Measurements from ENCODE around the gene MERTK. TPM values are rescaled to one million over a fixed set of nuclear protein-coding genes. Genes with fewer than 3 reads are reported as not detected.
A peak's percentile ranks its signal among the peaks of the same experiment; 100 is the strongest.

The MERTK gene
- total and polyA plus RNA-seq, 2 of the 13 experiments (the other 11 are each of a cell fraction or from before 2014, with no cell fraction given): 37.3 to 44.7 TPM

DNA sequence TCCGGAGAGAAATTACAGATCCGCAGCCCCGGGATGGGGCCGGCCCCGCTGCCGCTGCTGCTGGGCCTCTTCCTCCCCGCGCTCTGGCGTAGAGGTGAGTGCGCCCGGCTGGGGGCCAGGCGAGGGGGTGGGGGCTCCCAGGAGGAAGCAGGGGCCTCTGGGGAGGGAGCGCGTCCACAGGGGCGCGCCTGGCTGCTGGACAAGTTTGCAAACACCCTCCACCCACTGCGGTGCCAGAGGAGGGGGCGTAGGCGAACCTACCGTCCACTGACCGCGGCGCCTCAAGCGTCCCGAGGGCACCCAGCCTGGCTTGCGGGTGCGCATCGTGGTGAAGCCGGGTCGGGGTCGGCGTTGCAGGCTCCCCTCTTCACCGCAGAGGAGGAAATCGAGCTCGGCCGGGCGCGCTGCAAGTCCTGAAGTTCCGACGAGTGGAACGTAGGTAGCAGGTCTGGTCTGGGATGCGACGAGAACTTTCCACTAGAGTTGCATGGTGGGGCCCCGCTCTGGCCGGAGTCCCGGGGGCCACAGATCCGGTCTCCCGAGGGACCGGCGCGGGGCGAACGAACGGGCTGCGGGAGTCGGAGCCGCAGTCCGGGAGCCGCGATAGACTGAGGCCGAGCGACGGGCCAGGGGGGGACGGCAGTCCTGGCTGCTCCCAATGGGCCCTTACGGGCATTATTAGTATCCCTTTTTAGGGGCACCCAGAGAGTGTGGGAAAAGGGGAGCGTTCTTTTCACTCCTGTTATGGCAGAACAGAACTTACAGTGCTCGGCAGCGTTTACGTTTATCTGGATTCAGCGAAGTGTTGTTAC is 502 bp downstream of the MERTK start (continued):
- TF ChIP-seq ZNF749 (CRISPR knock-in tag; IDR thresholded peaks at IDR 0.05; ENCODE audit: borderline replicate concordance): peak; percentile 77; the same call in 1 of the 2 replicates
- TF ChIP-seq, protein P1, sequence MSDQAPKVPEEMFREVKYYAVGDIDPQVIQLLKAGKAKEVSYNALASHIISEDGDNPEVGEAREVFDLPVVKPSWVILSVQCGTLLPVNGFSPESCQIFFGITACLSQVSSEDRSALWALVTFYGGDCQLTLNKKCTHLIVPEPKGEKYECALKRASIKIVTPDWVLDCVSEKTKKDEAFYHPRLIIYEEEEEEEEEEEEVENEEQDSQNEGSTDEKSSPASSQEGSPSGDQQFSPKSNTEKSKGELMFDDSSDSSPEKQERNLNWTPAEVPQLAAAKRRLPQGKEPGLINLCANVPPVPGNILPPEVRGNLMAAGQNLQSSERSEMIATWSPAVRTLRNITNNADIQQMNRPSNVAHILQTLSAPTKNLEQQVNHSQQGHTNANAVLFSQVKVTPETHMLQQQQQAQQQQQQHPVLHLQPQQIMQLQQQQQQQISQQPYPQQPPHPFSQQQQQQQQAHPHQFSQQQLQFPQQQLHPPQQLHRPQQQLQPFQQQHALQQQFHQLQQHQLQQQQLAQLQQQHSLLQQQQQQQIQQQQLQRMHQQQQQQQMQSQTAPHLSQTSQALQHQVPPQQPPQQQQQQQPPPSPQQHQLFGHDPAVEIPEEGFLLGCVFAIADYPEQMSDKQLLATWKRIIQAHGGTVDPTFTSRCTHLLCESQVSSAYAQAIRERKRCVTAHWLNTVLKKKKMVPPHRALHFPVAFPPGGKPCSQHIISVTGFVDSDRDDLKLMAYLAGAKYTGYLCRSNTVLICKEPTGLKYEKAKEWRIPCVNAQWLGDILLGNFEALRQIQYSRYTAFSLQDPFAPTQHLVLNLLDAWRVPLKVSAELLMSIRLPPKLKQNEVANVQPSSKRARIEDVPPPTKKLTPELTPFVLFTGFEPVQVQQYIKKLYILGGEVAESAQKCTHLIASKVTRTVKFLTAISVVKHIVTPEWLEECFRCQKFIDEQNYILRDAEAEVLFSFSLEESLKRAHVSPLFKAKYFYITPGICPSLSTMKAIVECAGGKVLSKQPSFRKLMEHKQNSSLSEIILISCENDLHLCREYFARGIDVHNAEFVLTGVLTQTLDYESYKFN (CRISPR knock-in tag; conservative IDR thresholded peaks at IDR 0.05): no peak; the same call in 1 of the 2 replicates
- TF ChIP-seq FOXP1 (IDR thresholded peaks at IDR 0.05): no peak
- TF ChIP-seq FOXP1 (CRISPR knock-in tag; IDR thresholded peaks at IDR 0.05): no peak
- no peak for TF ChIP-seq FOXC1 (CRISPR knock-in tag; IDR thresholded peaks at IDR 0.05; ENCODE audit: borderline replicate concordance)
- TF ChIP-seq, protein P2, sequence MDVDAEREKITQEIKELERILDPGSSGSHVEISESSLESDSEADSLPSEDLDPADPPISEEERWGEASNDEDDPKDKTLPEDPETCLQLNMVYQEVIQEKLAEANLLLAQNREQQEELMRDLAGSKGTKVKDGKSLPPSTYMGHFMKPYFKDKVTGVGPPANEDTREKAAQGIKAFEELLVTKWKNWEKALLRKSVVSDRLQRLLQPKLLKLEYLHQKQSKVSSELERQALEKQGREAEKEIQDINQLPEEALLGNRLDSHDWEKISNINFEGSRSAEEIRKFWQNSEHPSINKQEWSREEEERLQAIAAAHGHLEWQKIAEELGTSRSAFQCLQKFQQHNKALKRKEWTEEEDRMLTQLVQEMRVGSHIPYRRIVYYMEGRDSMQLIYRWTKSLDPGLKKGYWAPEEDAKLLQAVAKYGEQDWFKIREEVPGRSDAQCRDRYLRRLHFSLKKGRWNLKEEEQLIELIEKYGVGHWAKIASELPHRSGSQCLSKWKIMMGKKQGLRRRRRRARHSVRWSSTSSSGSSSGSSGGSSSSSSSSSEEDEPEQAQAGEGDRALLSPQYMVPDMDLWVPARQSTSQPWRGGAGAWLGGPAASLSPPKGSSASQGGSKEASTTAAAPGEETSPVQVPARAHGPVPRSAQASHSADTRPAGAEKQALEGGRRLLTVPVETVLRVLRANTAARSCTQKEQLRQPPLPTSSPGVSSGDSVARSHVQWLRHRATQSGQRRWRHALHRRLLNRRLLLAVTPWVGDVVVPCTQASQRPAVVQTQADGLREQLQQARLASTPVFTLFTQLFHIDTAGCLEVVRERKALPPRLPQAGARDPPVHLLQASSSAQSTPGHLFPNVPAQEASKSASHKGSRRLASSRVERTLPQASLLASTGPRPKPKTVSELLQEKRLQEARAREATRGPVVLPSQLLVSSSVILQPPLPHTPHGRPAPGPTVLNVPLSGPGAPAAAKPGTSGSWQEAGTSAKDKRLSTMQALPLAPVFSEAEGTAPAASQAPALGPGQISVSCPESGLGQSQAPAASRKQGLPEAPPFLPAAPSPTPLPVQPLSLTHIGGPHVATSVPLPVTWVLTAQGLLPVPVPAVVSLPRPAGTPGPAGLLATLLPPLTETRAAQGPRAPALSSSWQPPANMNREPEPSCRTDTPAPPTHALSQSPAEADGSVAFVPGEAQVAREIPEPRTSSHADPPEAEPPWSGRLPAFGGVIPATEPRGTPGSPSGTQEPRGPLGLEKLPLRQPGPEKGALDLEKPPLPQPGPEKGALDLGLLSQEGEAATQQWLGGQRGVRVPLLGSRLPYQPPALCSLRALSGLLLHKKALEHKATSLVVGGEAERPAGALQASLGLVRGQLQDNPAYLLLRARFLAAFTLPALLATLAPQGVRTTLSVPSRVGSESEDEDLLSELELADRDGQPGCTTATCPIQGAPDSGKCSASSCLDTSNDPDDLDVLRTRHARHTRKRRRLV (CRISPR knock-in tag; IDR thresholded peaks at IDR 0.05): no peak; the same call in 1 of the 2 replicates
- TF ChIP-seq SAFB2 (CRISPR knock-in tag; IDR thresholded peaks at IDR 0.05; ENCODE audit: borderline replicate concordance, low read depth): peak; percentile 82; the same call in 1 of the 2 replicates
- no peak for TF ChIP-seq CHD4 (IDR thresholded peaks at IDR 0.05; ENCODE audit: borderline replicate concordance, low read length)
- no peak for TF ChIP-seq ZNF24 (IDR thresholded peaks at IDR 0.05)
- peak; percentile 17; the same call in 1 of the 2 replicates for TF ChIP-seq ZNF225 (CRISPR knock-in tag; IDR thresholded peaks at IDR 0.05)
- TF ChIP-seq NR1H2 (CRISPR knock-in tag; IDR thresholded peaks at IDR 0.05; ENCODE audit: borderline replicate concordance, low read depth): no peak
- TF ChIP-seq, protein P3, sequence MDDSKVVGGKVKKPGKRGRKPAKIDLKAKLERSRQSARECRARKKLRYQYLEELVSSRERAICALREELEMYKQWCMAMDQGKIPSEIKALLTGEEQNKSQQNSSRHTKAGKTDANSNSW (CRISPR knock-in tag; IDR thresholded peaks at IDR 0.05; ENCODE audit: borderline replicate concordance): 0 out of 2 replicates have a peak, but pooled peaks have one; percentile 90
- TF ChIP-seq, protein P4, sequence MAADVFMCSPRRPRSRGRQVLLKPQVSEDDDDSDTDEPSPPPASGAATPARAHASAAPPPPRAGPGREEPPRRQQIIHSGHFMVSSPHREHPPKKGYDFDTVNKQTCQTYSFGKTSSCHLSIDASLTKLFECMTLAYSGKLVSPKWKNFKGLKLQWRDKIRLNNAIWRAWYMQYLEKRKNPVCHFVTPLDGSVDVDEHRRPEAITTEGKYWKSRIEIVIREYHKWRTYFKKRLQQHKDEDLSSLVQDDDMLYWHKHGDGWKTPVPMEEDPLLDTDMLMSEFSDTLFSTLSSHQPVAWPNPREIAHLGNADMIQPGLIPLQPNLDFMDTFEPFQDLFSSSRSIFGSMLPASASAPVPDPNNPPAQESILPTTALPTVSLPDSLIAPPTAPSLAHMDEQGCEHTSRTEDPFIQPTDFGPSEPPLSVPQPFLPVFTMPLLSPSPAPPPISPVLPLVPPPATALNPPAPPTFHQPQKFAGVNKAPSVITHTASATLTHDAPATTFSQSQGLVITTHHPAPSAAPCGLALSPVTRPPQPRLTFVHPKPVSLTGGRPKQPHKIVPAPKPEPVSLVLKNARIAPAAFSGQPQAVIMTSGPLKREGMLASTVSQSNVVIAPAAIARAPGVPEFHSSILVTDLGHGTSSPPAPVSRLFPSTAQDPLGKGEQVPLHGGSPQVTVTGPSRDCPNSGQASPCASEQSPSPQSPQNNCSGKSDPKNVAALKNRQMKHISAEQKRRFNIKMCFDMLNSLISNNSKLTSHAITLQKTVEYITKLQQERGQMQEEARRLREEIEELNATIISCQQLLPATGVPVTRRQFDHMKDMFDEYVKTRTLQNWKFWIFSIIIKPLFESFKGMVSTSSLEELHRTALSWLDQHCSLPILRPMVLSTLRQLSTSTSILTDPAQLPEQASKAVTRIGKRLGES (CRISPR knock-in tag; IDR thresholded peaks at IDR 0.05; ENCODE audit: borderline replicate concordance): no peak
- TF ChIP-seq, protein P5, sequence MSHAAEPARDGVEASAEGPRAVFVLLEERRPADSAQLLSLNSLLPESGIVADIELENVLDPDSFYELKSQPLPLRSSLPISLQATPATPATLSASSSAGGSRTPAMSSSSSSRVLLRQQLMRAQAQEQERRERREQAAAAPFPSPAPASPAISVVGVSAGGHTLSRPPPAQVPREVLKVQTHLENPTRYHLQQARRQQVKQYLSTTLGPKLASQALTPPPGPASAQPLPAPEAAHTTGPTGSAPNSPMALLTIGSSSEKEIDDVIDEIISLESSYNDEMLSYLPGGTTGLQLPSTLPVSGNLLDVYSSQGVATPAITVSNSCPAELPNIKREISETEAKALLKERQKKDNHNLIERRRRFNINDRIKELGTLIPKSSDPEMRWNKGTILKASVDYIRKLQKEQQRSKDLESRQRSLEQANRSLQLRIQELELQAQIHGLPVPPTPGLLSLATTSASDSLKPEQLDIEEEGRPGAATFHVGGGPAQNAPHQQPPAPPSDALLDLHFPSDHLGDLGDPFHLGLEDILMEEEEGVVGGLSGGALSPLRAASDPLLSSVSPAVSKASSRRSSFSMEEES (CRISPR knock-in tag; IDR thresholded peaks at IDR 0.05): no peak
- peak; percentile 61; the same call in 1 of the 2 replicates for TF ChIP-seq HNRNPL (IDR thresholded peaks at IDR 0.05; ENCODE audit: low read depth, low read length)
